NAMALWA (cell line): Measurements from ENCODE around the gene CTSA.
"Not testable (repeated sequence)": the region's sequence is repeated elsewhere in the genome, so short reads cannot be mapped to it uniquely, and the experiment has no call there.

Experiments used
- DNase-seq: peaks from one replicate; pipeline ENCODE4 v3.0.0-alpha.2; 2015; ENCODE audit warnings: low spot score

CTSA gene

DNA sequence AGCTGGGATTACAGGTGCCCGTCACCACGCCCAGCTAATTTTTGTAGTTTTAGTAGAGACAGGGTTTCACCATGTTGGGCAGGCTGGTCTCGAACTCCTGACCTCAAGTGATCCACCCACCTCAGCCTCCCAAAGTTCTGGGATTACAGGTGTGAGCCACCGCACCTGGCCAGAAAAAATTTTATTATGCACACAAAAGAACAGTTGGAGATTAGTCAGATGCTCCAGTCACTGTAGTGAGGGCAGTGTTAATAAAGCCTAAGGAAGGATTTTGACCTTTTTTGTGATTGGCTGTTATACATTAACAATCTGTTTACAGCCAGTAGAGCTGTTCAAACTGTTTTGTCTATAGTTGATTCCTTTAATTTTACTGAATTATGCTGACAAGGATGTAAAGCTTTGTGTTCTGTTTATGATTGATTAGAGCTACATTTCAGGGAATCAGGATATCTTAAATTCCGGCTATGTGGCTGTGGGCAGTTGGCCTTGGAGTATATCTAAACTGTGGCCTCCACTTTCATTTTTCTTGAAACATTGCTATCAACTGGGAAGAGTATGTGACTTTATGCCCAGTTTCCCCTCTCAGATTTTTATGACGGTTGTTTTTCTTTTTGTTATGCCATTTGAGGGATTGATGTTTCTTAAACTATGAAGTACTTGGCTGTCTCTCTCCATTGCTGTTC lies 23.9 kb upstream of the CTSA start:
- DNase-seq, result no peak

DNA sequence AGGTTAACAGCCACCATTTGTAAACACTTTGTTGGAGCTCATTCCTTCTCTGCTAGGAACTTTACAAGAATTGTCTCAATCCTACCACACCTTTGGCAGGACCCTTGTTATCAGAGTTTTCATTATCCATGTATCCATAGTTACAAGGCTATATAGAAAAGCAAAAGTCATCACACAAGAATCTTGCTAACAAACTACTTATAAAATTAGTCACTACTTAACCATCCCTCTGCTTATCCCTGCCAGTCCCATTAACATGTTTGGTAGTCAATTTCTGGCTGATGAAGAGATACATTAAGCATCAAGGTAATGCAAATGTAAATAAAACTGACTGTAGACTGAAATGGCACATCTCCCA lies 23.3 kb upstream of the CTSA start:
- DNase-seq, result no peak

DNA sequence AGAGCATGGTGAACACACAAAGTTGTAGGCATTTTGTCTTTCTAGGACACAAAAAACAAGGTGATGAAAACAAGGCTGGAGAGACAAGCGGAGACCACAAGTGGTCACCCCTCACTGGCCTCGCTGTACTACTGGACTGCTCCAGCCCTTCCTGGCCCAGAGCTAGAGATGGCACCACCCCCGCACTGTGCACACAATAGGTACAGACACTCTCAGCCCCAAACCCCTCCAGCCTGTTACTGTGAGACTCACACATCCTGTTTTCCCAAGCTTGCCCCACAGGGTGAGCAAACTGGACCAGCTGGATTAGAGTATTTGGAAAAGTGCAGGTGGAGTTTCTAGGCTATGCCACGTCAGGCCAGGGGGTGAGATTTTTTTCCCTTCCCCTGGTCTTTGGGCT lies 18.5 kb upstream of the CTSA start:
- no peak for DNase-seq

DNA sequence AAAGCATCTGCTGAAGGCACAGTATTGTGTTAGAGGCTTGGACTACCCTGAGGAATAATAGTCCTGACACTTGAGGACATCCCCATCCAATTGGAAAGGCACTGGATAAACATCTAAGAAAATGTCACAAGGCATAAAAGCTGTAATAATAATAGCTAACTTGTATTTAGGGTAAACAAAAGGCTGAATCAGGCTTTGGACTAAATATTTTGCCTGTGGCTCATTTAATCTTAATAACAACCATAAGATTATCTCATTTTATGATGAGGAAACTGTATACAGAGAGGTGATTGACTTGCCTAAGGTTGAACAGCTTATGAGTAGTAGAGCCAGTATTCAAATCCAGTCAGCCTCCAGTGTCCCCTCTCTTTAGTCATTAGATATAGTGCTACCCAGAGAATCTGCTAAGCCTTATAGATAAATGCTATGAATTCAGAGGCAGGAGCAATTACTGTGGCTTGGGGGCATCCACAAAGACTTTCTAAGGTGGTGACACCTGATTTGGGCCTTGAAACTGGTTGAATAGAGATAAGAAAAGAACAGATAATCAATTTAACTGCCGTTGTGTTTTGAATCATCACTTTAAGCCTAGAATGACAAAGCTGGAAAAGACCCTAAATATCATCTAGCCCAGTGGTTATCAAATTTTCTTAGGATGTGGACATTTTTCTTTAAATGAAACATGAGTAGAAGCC lies 17.6 kb upstream of the CTSA start:
- no peak for DNase-seq

DNA sequence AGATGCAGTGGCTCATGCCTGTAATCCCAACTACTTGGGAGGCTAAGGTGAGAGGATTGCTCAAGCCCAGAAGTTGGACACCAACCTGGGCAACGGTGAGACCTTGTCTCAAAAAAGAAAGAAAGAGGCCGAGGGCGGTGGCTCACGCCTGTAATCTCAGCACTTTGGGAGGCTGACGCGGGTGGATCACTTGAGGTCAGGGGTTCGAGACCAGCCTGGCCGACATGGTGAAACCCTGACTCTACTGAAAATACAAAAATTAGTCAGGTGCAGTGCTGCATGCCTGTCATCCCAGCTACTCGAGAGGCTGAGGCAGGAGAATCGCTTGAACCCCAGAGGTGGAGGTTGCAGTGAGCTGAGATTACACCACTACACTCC lies 17.0 kb upstream of the CTSA start:
- not testable (repeated sequence) for DNase-seq

DNA sequence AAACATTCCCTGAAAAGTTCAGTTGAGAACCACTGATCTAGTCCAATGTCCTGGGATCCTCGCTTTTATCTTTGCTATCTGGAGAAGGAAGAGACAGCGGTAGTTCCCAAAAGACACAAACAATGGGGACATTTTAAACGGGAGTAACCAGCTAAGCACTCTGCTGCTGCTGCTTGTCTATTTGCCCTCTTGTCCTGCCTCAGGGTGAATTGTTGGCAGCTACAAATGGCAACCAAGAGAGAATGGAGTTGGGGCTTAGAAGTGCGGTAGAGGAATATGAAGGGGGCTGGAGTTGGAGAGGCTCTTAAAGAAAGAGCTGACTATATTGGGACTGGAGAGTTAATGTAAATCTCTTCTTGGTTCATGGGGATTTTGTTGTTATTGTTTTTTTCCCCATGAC lies 16.6 kb upstream of the CTSA start:
- no peak for DNase-seq

DNA sequence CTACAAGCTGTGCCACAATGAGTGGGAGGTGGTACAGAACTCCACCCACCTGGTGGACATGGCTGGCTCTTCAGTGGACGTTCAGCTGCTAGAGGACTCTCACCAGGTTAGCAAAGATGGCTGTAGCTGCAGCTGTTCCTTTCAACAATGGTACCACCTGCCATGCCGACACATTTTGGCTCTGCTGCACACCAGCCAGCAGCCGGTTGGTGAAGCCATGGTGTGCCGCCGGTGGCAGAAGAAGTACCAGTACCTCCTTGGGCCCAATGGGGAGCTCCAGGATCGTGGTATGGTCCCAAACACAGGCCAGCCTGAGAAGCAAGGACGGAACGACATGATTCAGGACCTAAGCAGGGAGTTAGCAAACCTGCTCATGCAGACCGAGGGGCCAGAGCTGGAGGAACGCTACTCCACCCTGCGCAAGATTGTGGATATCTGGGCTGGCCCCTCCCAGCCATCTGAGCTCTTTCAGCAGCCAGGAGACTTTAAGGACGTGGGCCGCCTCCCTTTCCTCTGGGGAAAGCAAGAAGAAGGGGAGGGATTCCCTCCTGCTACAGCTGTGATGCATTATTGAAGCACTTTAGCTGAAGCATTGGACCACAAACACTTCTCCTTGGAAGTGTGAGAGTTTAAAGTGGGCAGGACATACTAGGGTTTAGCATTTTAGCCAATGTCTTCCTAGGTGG lies 12.9 kb upstream of the CTSA start:
- DNase-seq, result no peak

DNA sequence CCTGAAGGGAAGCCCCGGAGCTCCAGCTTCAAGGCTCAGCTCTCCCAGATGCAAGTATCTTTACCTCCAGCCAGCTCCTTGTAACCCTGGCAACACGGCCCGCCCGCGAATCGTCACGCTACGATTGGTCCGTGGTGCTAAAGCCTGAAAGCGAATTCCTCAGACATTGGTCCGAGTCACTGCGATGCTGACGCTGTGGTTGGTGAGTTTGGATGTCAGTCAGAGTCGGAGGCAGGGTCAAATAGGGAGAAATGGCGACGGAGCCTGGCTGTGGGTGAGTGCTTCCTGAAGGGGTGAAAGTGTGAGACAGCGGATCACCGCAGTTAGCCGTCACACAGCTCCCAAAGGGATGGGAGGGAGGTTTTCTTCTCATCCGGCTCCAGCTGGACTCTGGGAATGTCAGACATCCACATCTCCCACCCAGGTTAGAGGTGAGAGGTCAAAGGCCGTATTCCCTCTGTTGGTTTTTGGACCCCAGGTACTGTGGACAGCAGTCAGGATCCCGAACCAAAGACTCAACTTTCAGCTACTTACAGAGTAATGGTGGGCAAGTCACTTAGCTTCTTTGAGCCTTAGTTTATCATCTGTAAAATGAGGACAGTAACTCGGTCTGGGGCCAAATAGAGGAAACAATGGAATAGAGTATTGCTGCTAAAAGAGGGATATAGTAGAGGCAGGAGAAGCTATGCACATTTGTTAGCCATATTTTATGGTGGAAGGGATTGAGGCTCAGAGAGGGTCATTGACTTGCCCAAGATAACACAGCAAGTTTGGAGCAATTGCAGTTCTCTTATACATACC lies 9.9 kb upstream of the CTSA start, which contains the start of gene ZSWIM1:
TSS of gene ZSWIM1 (plus strand) at position 240 of the 801 bp plus-strand sequence. CDS start 1,366 bp downstream, outside the sequence.
- DNase-seq, result peak; percentile 99

DNA sequence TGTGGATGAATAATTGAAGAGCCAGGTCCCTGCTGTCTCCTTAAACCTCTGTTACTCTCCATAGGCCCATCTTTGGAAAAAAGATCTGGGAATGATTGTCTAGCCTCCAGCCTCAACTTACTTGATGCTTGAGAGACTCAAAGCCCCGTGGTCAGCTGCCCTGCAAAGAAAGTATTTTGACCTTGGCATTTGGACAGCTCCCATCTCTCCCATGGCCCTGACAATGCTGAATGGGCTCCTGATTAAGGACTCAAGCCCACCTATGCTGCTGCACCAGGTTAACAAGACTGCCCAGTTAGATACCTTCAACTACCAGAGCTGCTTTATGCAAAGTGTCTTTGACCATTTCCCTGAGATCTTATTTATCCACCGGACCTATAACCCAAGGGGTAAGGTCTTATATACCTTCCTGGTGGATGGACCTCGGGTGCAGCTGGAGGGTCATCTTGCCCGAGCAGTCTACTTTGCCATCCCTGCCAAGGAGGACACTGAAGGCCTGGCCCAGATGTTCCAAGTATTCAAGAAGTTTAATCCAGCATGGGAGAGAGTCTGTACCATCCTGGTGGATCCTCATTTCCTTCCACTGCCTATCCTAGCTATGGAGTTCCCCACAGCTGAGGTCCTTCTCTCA lies 8.6 kb upstream of the CTSA start:
- no peak for DNase-seq

DNA sequence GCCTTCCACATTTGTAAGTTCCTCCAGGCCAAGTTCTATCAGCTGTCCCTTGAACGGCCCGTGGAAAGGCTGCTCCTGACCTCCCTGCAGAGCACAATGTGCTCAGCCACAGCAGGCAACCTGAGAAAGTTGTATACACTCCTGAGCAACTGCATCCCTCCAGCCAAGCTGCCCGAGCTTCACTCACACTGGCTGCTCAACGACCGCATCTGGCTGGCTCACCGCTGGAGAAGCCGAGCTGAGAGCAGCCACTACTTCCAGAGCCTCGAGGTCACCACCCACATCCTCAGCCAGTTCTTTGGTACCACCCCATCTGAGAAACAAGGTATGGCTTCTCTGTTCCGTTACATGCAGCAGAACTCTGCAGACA lies 8.1 kb upstream of the CTSA start:
- no peak for DNase-seq

DNA sequence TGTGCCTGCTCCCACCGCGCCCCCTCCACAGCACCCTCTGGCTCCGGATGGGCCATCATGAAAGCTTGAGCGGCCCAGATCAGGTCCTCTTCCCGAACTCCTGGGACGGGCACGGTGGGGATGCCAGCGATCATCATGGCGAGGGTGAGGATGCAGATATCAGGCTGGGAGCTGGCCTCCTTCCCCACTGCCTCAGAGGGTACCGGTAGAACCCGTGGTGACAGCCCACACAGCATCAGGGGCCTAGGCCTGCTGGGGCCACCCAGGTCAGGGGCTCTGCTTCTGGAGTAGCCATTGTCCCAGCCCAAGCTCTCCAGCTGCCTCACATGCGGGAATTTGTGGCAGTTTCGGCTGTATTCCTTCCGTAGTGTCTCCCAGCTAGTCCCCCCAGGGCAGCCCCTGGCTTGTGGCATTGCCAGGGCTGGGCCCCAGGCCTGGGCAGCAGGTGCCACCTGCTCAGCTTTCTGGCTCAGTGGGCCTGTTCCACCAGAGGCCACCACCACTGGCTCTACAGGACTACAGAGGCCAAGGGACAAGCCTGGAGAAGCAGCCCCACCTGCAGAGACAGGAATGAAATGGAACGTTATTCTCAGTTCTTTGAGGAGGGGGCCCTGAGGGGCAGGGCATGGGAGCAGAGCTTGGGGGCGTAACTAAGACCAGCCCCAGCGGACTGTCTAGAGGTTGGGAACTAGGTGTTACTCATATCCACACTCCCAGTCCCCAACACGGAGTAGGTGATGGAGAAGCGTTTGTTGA lies 4.4 kb upstream of the CTSA start:
- DNase-seq, result no peak

DNA sequence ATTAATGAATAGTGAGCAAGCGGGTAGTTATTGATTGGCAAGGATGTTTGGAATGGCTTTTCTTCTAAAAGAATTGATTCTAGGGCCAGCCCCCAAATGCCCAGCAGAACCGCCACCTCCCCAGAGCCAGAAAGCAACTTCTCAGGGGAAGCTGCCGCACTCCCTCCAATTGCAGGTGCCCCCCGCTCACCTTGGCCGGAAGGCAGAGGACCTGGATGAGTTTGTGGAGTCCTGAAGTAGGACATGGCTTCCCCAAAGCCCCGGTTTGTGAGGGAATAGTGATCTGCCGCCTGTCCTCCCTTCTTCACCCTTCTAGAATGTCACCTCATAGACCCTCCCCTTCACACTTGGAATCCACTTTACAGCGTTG lies 3.8 kb upstream of the CTSA start, which contains the start of gene SPATA25:
TSS of gene SPATA25 (minus strand) at position 277 of the 370 bp plus-strand sequence. CDS start at position 245, 32 bp downstream.
- DNase-seq, result no peak

DNA sequence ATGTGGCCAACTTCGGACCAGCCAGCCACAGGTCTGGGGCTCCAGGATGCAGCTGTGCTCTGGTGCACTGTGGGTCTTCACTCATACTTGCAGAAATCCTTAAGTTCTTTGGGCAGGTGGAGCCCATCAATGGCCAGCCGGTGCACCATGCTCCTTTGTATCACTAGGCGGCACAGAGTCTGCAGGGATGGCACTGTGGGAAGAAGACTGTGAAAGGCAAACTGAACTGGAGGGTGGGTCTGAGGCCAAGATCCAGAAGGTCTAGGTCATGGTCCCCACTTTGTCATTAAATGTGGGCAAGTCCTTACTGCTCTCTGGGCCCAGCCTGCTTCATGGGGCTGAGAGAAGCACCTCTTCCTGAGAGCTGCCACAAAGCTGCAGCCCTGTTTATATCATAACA lies 2.5 kb upstream of the CTSA start:
- no peak for DNase-seq

DNA sequence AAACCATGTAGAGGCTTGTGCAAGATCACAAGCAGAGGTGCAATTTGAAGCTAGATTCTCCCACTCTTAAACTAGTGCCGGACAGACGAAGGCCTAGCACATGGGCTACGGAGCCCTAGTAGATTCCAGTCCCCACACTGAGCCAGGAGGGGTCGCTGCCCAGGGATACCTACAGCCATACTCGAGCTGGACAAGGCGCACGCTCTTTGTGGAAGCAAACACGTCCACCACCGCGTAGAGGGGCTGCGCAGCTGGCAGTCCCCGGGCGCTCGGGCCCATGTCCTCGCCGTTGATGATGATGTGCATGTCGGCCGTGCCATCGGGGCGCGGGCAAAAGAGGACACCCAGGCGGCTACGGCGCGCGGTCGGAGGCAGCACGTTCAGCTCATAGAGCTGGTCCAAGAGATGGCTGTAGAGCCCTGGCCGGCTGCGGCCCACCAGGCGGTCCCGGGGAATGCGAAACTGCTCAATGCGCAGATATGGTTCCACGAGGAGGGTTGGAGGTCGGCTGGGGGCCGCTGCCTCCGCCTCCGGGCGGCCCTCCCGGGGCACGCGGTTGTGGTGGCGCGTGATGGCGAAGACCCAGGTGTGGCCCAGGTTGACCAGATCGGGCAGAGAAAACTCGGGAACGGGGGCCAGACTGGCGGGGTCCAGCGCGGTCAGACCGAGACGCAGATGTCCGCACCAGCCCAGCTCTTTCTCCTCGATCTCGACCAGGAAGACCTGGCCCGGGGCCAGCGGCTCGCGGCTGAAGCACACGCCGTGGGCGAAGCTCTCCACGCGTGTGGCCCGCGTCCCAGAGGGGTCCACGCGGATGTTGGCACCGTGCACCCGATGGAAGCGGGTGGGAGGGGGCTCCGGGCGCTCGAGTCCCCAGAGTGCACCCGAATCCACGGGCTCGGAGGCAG lies 804 bp upstream of the CTSA start:
- no peak for DNase-seq

DNA sequence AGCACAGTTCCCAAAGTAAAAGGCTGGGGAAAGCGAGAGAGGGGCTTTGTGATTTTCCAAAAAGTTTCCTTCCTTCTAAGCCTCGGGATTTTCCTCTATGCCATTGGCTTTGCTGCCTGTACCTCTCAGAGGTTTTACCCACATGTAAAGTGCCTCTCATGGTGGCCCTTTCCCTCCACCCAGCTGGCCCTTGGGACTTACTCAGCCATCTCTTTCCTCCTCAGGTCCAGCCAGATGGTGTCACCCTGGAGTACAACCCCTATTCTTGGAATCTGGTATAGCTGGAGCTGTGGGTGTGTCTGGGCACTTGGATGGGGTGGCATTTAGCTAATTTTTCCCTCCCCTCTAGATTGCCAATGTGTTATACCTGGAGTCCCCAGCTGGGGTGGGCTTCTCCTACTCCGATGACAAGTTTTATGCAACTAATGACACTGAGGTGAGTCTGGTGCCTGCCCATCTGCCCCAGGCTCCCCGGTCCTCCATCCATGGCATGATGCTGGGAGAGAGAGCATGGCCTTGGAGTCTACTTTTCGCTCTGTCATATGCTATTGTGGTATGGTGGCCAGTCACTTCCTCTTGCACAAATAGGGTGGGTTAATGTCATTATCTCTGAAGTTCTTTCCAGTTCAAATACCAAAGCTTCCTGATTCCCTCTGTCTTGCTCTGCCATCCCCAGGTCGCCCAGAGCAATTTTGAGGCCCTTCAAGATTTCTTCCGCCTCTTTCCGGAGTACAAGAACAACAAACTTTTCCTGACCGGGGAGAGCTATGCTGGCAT lies 1.1 kb downstream of the CTSA start:
- no peak for DNase-seq

DNA sequence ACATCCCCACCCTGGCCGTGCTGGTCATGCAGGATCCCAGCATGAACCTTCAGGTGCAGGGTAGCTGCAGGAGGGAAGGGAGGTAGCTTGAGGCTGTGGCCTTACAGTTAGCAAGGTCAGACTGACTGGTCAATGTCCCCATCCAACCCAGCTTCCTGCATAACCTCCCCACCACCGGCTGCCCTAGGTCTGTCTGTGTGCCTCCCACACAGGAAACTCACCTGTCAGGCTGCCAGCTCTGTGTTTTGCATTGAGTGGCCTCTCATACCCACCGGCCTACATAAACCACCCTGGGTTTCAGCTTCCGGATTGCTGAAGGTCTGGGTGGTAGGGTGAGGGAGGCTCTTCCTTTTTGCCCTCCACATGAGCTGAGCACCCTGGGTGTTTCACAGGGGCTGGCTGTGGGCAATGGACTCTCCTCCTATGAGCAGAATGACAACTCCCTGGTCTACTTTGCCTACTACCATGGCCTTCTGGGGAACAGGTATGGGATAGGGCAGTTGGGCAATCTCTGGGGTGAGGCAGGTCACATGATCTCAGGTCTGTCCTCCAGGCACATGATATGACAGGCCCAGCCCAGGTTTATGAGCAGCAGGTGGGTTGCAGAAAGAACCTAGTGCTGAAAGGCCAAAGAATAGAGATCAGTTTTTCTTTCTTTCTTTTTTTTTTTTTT lies 1.8 kb downstream of the CTSA start:
- no peak for DNase-seq

DNA sequence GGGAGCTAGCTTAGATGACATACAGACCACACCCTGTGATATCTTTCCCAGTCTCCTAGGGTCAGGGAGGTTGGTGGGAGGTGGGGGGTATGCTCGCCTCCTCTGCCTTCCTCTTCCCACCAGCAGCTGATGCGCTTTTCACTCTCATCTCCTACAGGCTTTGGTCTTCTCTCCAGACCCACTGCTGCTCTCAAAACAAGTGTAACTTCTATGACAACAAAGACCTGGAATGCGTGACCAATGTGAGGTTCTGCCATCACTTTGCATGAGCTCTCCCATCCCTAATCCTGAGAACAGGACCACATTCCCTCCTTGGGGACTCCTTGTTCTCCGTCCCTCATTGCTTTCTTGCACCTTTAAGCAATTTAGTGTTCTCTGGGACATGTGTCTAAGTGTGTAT lies 2.7 kb downstream of the CTSA start:
- DNase-seq, result no peak

DNA sequence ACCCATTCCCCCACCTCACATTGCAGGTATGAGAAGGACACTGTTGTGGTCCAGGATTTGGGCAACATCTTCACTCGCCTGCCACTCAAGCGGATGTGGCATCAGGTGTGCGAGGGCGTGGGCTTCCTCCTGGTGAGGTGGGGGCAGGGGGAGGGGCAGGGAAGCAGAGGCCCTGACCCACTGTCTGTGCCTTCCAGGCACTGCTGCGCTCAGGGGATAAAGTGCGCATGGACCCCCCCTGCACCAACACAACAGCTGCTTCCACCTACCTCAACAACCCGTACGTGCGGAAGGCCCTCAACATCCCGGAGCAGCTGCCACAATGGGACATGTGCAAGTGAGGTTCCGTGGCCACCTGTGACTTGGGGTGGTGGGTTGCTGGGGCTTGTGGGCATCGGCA lies 3.7 kb downstream of the CTSA start:
- DNase-seq, result no peak

DNA sequence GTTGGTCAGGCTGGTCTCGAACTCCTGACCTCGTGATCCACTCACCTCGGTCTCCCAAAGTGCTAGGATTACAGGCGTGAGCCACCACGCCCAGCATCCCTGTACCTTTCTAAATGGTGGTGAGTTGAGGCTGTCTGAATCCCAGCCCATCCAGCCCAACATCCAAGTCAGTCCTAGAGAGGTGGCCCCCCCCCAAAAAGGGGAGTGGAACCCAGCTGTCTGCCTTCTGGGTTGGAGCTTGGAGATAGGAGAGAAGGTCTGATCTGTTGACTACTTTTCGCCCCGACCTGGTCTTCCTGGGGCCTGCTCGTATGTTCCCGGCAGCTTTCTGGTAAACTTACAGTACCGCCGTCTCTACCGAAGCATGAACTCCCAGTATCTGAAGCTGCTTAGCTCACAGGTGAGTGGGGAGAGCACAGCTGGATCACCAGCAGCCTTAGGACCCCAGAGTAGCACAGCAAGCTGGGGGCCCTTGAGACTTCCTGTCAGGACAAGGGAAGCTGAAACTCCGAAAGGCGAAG lies 5.6 kb downstream of the CTSA start:
- no peak for DNase-seq
